ENCODE data around the gene BEST1.

DNA sequence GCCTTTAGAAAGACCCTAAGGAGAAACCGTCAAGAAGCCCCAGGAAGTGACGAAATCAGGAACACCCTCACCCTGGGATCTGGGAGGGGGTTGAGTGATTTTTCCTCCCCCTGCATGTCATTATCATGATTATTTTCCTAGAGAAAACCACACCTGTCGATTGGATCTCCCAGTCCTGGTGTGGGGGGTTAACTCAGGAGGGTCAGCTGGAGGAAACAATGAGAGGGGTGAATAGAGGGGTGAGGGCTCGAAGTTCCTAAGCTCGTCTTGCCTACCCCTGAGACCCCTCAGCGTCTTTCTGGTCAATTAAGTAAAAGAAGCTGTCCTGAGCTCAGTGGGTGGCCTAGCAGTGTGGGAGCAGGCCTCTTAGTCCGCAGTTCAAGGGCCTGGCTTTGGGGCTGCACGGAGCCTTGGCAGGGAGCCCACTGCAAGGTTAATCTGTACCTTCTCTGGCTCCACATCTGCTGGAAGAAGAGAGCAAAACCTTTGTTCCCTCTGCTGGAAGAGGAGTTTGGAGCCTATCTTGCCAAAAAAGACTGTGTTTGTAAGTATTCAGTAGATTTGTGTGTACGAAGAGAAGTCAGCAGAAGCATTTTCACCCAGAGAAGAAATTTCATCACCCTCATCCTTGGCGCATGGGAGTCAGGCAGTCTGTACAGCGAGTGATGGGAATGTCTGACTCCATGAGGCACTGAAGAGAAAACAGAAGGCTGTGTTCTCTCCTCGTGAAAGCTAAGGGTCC lies 51.5 kb downstream of the BEST1 start:
- TF ChIP-seq, protein P1, sequence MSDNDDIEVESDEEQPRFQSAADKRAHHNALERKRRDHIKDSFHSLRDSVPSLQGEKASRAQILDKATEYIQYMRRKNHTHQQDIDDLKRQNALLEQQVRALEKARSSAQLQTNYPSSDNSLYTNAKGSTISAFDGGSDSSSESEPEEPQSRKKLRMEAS (IDR thresholded peaks at IDR 0.05; ENCODE audit: insufficient read depth, insufficient read length), result no peak
- TF ChIP-seq, protein P2, sequence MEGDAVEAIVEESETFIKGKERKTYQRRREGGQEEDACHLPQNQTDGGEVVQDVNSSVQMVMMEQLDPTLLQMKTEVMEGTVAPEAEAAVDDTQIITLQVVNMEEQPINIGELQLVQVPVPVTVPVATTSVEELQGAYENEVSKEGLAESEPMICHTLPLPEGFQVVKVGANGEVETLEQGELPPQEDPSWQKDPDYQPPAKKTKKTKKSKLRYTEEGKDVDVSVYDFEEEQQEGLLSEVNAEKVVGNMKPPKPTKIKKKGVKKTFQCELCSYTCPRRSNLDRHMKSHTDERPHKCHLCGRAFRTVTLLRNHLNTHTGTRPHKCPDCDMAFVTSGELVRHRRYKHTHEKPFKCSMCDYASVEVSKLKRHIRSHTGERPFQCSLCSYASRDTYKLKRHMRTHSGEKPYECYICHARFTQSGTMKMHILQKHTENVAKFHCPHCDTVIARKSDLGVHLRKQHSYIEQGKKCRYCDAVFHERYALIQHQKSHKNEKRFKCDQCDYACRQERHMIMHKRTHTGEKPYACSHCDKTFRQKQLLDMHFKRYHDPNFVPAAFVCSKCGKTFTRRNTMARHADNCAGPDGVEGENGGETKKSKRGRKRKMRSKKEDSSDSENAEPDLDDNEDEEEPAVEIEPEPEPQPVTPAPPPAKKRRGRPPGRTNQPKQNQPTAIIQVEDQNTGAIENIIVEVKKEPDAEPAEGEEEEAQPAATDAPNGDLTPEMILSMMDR (IDR thresholded peaks at IDR 0.05; ENCODE audit: extremely low read depth in 1 of 2, insufficient read depth in 1 of 2, low read depth in 1 of 2, low read length in 2 of 2), result no peak
- TF ChIP-seq POLR2A (IDR thresholded peaks at IDR 0.05; ENCODE audit: low read depth, low read length) (no peak), EZH2 (IDR thresholded peaks at IDR 0.05; ENCODE audit: borderline replicate concordance, low read depth, low read length, severe bottlenecking) (no peak), MYC (IDR thresholded peaks at IDR 0.05; ENCODE audit: low read depth, low read length) (no peak), POLR2AphosphoS5 (IDR thresholded peaks at IDR 0.05; ENCODE audit: insufficient read depth, low read depth, low read length) (no peak), FOS (IDR thresholded peaks at IDR 0.05; ENCODE audit: borderline replicate concordance, insufficient read depth, low read length) (no peak)
